Measurements from ENCODE around the gene CST4. TPM values are rescaled to one million over a fixed set of nuclear protein-coding genes. Genes with fewer than 3 reads are reported as not detected.
"Not testable (repeated sequence)": the region's sequence is repeated elsewhere in the genome, so short reads cannot be mapped to it uniquely, and the experiment has no call there.

CST4 gene
- total RNA-seq, 1 donor from 2014 or later: not detected

DNA sequence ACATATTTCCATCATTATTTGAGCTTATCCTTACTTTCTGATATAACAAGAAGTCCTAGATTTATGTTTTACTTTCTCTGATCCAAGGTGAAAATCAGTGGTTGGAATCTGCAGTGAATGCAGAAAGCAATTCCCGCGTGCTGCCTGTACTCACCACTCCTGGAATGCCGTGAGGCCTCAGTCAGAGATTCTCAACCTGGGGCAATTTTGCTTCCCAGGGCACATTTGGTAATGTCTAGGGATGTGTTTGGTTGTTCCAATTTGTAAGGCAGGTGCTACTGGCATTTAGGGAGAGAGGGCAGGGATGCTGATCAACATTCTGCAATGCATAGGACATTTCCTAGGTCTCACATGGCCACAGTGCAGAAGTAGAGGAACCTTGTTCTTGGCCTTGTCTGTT, 23.9 kb downstream of the CST4 start:
- no peak for TF ChIP-seq CTCF (IDR thresholded peaks at IDR 0.05; ENCODE audit: unreplicated experiment)
- Mint-ChIP-seq H3K27me3 (ENCODE audit: unreplicated experiment) (no peaks in the 10 kb centered on the region), H3K36me3 (ENCODE audit: low read depth, unreplicated experiment) (no peaks in the 10 kb centered on the region), H3K4me3 (ENCODE audit: unreplicated experiment) (no peak overlapping the region), H3K9me3 (ENCODE audit: unreplicated experiment) (no peaks in the 10 kb centered on the region), H3K4me1 (ENCODE audit: unreplicated experiment) (no peaks in the 10 kb centered on the region), H3K27ac (ENCODE audit: unreplicated experiment) (no peak overlapping the region)
- DNase-seq (ENCODE audit: low spot score): no peak

GRCh38 chr20:23664046-23664445, 24.8 kb downstream of the CST4 start:
- H3K36me3 Mint-ChIP-seq (ENCODE audit: low read depth, unreplicated experiment); H3K4me3 Mint-ChIP-seq (ENCODE audit: unreplicated experiment); H3K27ac Mint-ChIP-seq (ENCODE audit: unreplicated experiment); H3K4me1 Mint-ChIP-seq (ENCODE audit: unreplicated experiment); H3K9me3 Mint-ChIP-seq (ENCODE audit: unreplicated experiment); H3K27me3 Mint-ChIP-seq (ENCODE audit: unreplicated experiment); DNase-seq (ENCODE audit: low spot score): not testable (repeated sequence)

GRCh38 chr20:23663180-23663579, 25.7 kb downstream of the CST4 start:
- no peaks in the 10 kb centered on the region for H3K36me3 Mint-ChIP-seq (ENCODE audit: low read depth, unreplicated experiment)
- H3K27ac Mint-ChIP-seq (ENCODE audit: unreplicated experiment): no peak overlapping the region
- DNase-seq (ENCODE audit: low spot score): no peak
- H3K27me3 Mint-ChIP-seq (ENCODE audit: unreplicated experiment): no peaks in the 10 kb centered on the region
- H3K4me3 Mint-ChIP-seq (ENCODE audit: unreplicated experiment): no peak overlapping the region
- peaks cover 3% of the 10 kb centered on the region for H3K4me1 Mint-ChIP-seq (ENCODE audit: unreplicated experiment)
- no peaks in the 10 kb centered on the region for H3K9me3 Mint-ChIP-seq (ENCODE audit: unreplicated experiment)
- no peak for TF ChIP-seq CTCF (IDR thresholded peaks at IDR 0.05; ENCODE audit: unreplicated experiment)

DNA sequence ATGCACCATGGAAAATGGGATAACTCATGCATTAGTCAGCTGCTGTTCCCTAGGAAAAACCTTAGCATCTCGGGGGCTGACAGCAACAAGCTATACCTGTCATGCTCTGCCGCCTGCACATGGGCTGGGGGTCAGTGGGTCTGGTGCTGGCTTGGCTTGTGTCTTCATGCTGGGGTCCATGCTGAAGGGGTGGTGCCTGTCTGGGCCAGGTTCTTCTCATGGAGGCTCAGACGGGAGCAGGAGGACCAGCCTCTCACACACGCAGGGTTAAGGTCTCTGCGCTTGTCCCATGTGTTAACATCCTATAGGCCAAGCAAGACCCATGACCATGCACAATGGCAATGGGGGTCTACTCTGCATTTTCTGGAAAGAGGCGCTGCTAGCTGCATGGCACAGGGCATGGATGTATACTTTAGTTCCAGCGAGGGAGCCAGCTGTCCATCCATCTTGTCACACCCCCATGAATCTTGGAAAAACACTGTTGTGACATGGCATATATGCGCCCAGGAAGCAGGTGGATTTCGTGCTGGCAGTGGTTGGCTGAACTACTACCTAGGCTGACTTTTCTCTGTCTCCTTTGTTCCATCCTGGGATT, 26.5 kb downstream of the CST4 start:
- peaks cover 3% of the 10 kb centered on the region for H3K4me1 Mint-ChIP-seq (ENCODE audit: unreplicated experiment)
- H3K4me3 Mint-ChIP-seq (ENCODE audit: unreplicated experiment): no peak overlapping the region
- H3K27me3 Mint-ChIP-seq (ENCODE audit: unreplicated experiment): no peaks in the 10 kb centered on the region
- no peaks in the 10 kb centered on the region for H3K36me3 Mint-ChIP-seq (ENCODE audit: low read depth, unreplicated experiment)
- no peak for DNase-seq (ENCODE audit: low spot score)
- no peak overlapping the region for H3K27ac Mint-ChIP-seq (ENCODE audit: unreplicated experiment)
- TF ChIP-seq CTCF (IDR thresholded peaks at IDR 0.05; ENCODE audit: unreplicated experiment): no peak
- no peaks in the 10 kb centered on the region for H3K9me3 Mint-ChIP-seq (ENCODE audit: unreplicated experiment)

- Mint-ChIP-seq H3K27me3 (ENCODE audit: unreplicated experiment) (no peaks in the 10 kb centered on the region), H3K27ac (ENCODE audit: unreplicated experiment) (no peak overlapping the region)
- no peak for DNase-seq (ENCODE audit: low spot score)
Measured at GRCh38 chr20:23661002-23661429, 27.8 kb downstream of the CST4 start.

More at GRCh38 chr20:23661002-23661429, 27.8 kb downstream of the CST4 start:
- Mint-ChIP-seq H3K9me3 (ENCODE audit: unreplicated experiment) (no peaks in the 10 kb centered on the region), H3K4me1 (ENCODE audit: unreplicated experiment) (peaks cover 3% of the 10 kb centered on the region), H3K4me3 (ENCODE audit: unreplicated experiment) (no peak overlapping the region), H3K36me3 (ENCODE audit: low read depth, unreplicated experiment) (no peaks in the 10 kb centered on the region)
- no peak for TF ChIP-seq CTCF (IDR thresholded peaks at IDR 0.05; ENCODE audit: unreplicated experiment)

Data from endothelial cell (in vitro differentiated cells).